Psoas muscle (tissue), 8 donors: ENCODE data around the gene CLDND2. TPM values are rescaled to one million over a fixed set of nuclear protein-coding genes. Genes with fewer than 3 reads are reported as not detected.

Source experiments
- ATAC-seq, 4 donors: fragments of 200-7000 bp; cut with Tn5 transposase; one replicate each; pipeline ENCODE4 v1.9.1; 2020; ENCODE audit warnings: moderate library complexity in 3 of 4, mild to moderate bottlenecking in 2 of 4
- DNase-seq, 2 donors: peaks; one replicate each; pipeline ENCODE4 v3.0.0-alpha.2; 2020
- H3K27ac ChIP-seq: fragments of 200-600 bp; one replicate; pipeline ENCODE4 v1.8.0; 2022
- H3K27me3 ChIP-seq, 3 donors: fragments of 200-600 bp in 1 of 3; one replicate each; pipeline versions ENCODE4 v1.6.1 to v1.8.0; 2013 to 2022; ENCODE audit warnings: low read length in 2 of 3, mild to moderate bottlenecking in 2 of 3, moderate library complexity in 1 of 3; ENCODE audit not compliant: insufficient read depth in 3 of 3
- H3K36me3 ChIP-seq, 2 donors: fragments of 200-600 bp in 1 of 2; one replicate each; pipeline versions ENCODE4 v1.6.1 to v1.8.0; 2013 to 2022; ENCODE audit warnings: low read depth in 1 of 2, mild to moderate bottlenecking in 1 of 2, moderate library complexity in 1 of 2; ENCODE audit not compliant: insufficient read depth in 1 of 2
- H3K4me1 ChIP-seq: fragments of 200-600 bp; one replicate; pipeline ENCODE4 v1.8.0; 2022
- H3K4me3 ChIP-seq: fragments of 200-600 bp; one replicate; pipeline ENCODE4 v1.8.0; 2022; ENCODE audit warnings: mild to moderate bottlenecking
- H3K9me3 ChIP-seq: fragments of 200-600 bp; one replicate; pipeline ENCODE4 v1.8.0; 2022
- CTCF ChIP-seq: fragments of 200-600 bp; IDR thresholded peaks from one replicate; pipeline ENCODE4 v1.8.0; 2022; ENCODE audit warnings: antibody characterized with exemption
- WGBS, 3 donors: extraction: QIAGEN DNeasy Blood & Tissue Kit; methylation state at CpG; one replicate each; pipeline versions ENCODE4 v1.1.6 to v1.1.7; 2013; 5-methylcytosine and 5-hydroxymethylcytosine counted together
- intact Hi-C, 2 donors: fragments of 100-400 bp; cut with DNase I; formaldehyde crosslinking; loops; one replicate each; pipeline versions ENCODE4 v1.11.0 to v1.14.2; 2022
- polyA plus RNA-seq, 3 donors: library from polyadenylated mRNA; stranded (reverse); fragments of 200-250 nt; gene quantifications; one replicate each; pipeline ENCODE4 v1.2.3, GENCODE V29; 2013
- total RNA-seq, 4 donors: library from RNA; stranded (reverse); fragmentation: NEBNext Ultra II Directional in 2 of 4; extraction: Animal tissue kit (Norgen Biotek cat#: 25700) in 2 of 4; gene quantifications; one replicate each; pipeline versions ENCODE4 v1.2.1 to v1.2.4, GENCODE V29; 2021 to 2023
- donor health status: healthy with polysubstance abuse.
- donor health status: DM: no; HTN: no; CAD: no; lungs with moderate emphysema.
- donor health status: Bipolar disorder and iron deficiency.
- donor health status: healthy.
- donor health status: DM: yes; HTN: yes; CAD: no.
- donor health status: DM: no; HTN: no; CAD: no.
- donor health status: DM: no; HTN: no; CAD: no.
- donor health status: DM: yes; HTN: yes; CAD: no.

Gene CLDND2
- total and polyA plus RNA-seq, 7 donors = 0.30 to 1.8 (median 0.85) TPM; not detected in 2

GRCh38 chr19:51337861-51338562, 30.8 kb downstream of the CLDND2 start:
- Histone ChIP-seq H3K4me3 (no peak overlapping the region), H3K36me3 (no peaks in the 10 kb centered on the region), H3K27me3 (no peaks in the 10 kb centered on the region), H3K27ac (no peak overlapping the region), H3K9me3 (no peaks in the 10 kb centered on the region), H3K4me1 (no peaks in the 10 kb centered on the region)
- TF ChIP-seq CTCF = no peak
- 84 to 86% (median 84%) methylated on average over 19 of the region's 19 CpGs for WGBS, 3 donors
- peak in 1 of 2 donors; percentile 30 for DNase-seq
- intact Hi-C loops = loop anchor here (5.0 kb wide), 4 partner anchors 99 to 444 kb away; partner anchors contain the start of gene ZNF175 (in 1 of the 2)
- no peak for ATAC-seq

GRCh38 chr19:51337141-51337860, 31.5 kb downstream of the CLDND2 start:
- intact Hi-C loops = loop anchor here (5.0 kb wide), 4 partner anchors 100 to 445 kb away; partner anchors contain the start of gene ZNF175 (in 1 of the 2)
- H3K27ac ChIP-seq = no peak overlapping the region
- H3K9me3 ChIP-seq = no peaks in the 10 kb centered on the region
- H3K27me3 ChIP-seq = peaks cover 0 to 3% (median 0%) of the 10 kb centered on the region in 3 donors
- 93 to 95% (median 93%) methylated on average over 13 of the region's 13 CpGs for WGBS, 3 donors
- ATAC-seq (no peak), DNase-seq (peak in 1 of 2 donors; percentile 48)
- H3K36me3 ChIP-seq = no peaks in the 10 kb centered on the region
- H3K4me3 ChIP-seq = no peak overlapping the region
- no peaks in the 10 kb centered on the region for H3K4me1 ChIP-seq
- no peak for TF ChIP-seq CTCF

GRCh38 chr19:51333836-51334460, 34.9 kb downstream of the CLDND2 start:
- Histone ChIP-seq H3K27ac (no peak overlapping the region), H3K36me3 (no peaks in the 10 kb centered on the region), H3K4me1 (no peaks in the 10 kb centered on the region), H3K27me3 (peaks cover 0 to 13% (median 3%) of the 10 kb centered on the region in 3 donors), H3K9me3 (no peaks in the 10 kb centered on the region), H3K4me3 (no peak overlapping the region)
- WGBS, 3 donors = 82 to 89% (median 86%) methylated on average over 13 of the region's 13 CpGs
- TF ChIP-seq CTCF = no peak
- ATAC-seq (no peak), DNase-seq (no peak)
- intact Hi-C loops = no loop called here

- H3K36me3 ChIP-seq = no peaks in the 10 kb centered on the region
- WGBS, 3 donors = 86 to 90% (median 90%) methylated on average over 6 of the region's 6 CpGs
- H3K4me3 ChIP-seq = no peak overlapping the region
- no peak for TF ChIP-seq CTCF
- no peak overlapping the region for H3K27ac ChIP-seq
- no peaks in the 10 kb centered on the region for H3K4me1 ChIP-seq
- peaks cover 0 to 34% (median 13%) of the 10 kb centered on the region in 3 donors for H3K27me3 ChIP-seq
- DNase-seq (no peak), ATAC-seq (no peak)
- intact Hi-C loops = no loop called here
- H3K9me3 ChIP-seq = no peaks in the 10 kb centered on the region
Measured at GRCh38 chr19:51331716-51332115, 37.1 kb downstream of the CLDND2 start.
